Kasumi-1 (cell line): ENCODE results near the gene JMJD8.

ENCODE experiments used
- DNase-seq, 2 experiments: peaks; one replicate each; lab custom pipeline; 2025; lab: John Stamatoyannopoulos, UW

The JMJD8 gene

GRCh38 chr16:689175-689897 lies 5.2 kb upstream of the JMJD8 start:
- no peak for DNase-seq

DNA sequence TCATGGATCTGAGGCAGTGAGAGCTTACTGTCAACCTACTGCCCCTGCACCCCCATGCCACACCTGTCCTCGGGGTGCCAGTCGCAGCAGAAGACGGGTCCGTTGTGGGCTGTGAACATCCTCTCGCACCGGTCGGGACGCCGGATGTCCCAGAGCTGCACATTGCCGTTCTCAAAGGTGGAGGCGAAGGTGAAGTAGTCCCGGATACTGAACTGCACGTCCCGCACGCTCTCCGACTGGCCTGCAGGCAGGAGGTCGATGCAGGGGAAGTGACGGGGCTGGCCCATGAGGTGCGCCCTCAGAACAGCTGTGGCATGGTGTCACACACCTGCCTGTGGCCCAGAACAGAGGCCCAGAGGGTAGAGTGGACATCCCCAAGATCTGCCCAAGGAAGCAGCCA lies 3.4 kb upstream of the JMJD8 start:
- DNase-seq: no peak

- DNase-seq: no peak
Measured at GRCh38 chr16:686459-687260, 2.5 kb upstream of the JMJD8 start.

DNA sequence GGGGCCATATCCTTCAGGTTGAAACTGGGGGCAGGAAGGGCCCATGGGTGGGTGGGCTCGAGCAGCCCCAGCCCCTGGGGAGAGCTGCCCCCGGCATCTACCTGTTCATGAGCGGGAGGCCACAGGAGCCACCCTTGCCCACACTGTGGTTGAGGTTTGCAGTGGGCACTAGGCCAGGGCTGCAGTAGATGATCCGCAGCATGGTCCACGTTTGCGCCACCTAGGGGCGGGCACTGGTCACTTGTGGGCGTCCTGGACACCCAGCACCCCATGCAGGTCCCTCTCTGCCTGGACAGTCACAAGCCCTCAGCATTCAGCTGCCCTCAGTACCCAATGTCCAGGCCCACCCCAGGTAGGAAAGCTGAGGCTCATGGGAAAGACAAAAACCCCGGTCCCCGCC lies 1.8 kb upstream of the JMJD8 start:
- no peak for DNase-seq

DNA sequence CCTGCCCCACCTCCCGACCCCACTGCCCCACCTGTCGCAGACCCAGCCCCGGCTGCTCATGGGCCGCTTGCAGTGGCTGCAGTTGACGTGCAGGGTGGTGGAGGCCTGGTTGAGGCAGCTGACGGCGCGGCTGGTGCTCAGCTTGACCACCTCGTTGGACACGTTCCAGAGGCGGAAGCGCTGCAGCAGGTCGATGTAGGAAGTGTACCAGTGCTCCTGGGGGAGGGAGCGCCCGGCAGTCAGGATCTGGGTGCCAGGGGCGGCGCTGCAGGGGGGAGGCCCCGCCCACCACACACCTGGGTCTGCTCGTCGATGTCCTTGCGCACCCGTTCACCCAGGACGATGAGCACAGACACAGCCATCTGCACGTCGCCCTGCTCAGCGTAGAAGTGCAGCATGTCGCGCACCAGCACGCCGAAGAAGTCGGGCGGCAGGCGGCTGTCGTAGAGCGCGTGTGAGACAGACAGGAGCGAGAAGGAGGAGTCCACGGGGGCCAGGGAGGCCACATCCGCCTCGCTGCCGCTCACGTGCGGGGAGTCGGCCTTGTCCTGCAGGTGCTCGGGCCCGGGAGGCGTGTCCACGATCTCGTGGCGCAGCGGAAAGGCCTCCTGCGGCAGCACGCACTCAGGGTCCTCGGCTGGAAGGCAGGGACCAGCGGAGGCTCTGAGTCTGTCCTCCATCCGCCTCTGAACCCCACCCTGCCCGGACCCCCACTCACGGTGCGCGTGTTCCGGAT lies 995 bp upstream of the JMJD8 start:
- DNase-seq: no peak

- no peak for DNase-seq
Measured at GRCh38 chr16:683396-684070, 601 bp downstream of the JMJD8 start.

DNA sequence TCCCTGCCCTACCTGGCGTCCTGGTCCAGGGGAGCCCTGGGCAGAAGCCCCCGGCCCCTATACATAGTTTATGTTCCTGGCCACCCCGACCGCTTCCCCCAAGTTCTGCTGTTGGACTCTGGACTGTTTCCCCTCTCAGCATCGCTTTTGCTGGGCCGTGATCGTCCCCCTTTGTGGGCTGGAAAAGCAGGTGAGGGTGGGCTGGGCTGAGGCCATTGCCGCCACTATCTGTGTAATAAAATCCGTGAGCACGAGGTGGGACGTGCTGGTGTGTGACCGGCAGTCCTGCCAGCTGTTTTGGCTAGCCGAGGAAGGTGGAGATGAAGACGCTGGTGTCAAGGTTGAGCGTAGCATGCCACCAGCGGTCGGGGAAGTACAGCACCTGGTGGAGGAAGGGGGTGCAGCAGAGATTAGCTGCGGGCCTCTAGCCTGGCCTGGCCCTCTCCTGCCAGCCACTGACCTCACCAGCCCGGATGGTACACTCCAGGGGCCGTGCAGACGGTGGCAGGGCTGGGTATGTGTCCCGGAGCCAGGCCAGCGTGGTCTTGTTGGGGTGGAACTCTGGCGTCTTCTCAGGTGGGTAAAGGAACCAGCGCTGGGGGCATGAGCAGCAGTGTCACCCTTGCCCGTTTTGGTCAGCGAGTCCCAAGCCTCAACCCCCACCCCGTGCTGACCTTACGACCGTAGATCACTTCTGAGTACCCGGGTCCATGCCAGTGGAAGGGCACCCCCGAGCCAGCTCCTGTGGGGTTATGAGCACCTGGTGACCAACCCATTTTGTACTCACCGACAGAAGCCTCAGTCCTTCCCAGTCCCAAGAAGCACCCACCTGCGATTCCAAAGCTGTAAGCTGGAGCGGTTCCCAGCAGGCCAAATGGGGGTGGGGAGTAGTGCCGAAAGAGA lies 1.4 kb downstream of the JMJD8 start:
- DNase-seq: no peak

GRCh38 chr16:681746-682427 lies 2.2 kb downstream of the JMJD8 start:
- no peak for DNase-seq

GRCh38 chr16:680967-681745 lies 3.0 kb downstream of the JMJD8 start:
- DNase-seq: peak in 1 of 2 experiments; percentile 3

- DNase-seq: no peak
Measured at GRCh38 chr16:680625-680945, 3.5 kb downstream of the JMJD8 start.

DNA sequence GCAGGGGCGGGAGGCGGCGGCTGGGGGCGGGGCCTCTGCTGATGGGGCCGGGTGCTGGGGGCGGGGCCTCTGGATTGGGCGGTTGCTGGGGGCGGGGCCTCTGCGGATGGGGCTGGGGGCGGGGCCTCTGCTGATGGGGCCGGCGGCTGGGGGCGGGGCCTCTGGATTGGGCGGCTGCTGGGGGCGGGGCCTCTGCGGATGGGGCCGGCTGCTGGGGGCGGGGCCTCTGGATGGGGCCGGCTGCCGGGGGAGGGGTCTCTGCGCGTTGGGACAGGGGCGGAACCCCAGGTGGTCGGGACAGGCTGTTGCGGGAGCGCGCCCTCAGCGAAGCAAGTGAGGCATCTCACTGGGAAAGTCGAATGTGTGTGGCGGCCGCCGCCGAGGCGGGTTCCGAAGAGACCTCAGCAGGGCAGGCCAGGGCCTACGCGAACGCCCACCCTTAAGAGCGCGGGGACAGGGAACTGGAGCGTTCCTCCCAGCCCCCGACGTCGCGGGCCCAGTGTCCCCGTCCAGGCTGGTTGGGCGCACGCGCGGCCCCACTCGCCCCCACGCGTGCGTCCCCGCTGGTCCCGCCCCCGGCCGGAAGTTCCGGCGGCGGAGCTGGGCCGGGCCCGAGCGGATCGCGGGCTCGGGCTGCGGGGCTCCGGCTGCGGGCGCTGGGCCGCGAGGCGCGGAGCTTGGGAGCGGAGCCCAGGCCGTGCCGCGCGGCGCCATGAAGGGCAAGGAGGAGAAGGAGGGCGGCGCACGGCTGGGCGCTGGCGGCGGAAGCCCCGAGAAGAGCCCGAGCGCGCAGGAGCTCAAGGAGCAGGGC lies 4.1 kb downstream of the JMJD8 start, which contains the start of gene STUB1:
TSS of gene STUB1 (plus strand) at position 597 of the 811 bp plus-strand sequence. CDS start at position 713, 116 bp downstream.
- DNase-seq: peak; percentile 45 to 56

DNA sequence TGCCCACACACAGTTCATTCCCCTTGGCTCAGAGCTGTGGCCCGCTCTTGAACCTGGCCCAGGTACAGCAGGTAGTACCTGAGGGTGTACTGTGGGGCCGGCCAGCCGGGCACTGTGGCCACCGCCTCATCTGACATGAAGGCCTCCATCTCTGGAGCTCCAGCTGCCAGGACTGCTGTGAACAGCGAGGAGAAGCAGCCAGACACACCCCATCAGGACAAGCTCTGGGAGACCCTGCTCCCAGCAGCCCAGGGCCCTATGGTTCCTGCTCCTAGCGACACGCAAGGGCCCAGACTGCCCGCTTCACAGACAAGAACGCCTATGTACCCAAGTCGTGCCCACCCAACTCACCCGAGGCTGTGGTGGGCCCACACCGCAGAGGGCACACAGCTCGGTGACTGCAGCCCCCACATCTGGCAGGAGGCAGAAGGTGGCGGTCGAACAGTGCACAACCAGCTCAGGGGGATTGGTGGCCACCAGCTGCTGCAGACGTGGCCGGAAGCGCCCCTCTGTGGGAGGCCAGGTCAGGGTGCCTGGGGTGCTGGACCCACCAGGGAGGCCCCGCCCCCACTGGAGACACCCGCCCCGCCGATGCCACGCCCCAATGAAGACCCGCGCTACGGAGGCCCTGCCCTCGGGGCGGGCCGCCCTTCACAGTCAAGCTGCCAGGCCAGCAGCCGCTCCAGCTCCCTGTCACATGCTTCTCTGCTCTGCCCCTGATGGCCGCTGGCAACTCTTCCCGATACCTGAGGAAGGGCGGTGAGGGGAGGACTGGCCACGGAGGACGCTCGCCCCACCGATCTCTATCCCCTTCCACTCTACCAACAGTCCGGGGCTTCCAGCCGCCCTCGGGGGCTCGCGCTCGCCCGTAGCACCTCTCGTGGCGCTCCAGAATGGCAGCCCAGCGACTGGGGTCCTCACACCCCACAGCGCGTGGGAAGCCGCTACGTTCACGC lies 5.0 kb downstream of the JMJD8 start:
- peak; percentile 26 to 28 for DNase-seq

GRCh38 chr16:678209-678857 lies 5.8 kb downstream of the JMJD8 start:
- no peak for DNase-seq

- DNase-seq: no peak
Measured at GRCh38 chr16:677316-678190, 6.6 kb downstream of the JMJD8 start.

DNA sequence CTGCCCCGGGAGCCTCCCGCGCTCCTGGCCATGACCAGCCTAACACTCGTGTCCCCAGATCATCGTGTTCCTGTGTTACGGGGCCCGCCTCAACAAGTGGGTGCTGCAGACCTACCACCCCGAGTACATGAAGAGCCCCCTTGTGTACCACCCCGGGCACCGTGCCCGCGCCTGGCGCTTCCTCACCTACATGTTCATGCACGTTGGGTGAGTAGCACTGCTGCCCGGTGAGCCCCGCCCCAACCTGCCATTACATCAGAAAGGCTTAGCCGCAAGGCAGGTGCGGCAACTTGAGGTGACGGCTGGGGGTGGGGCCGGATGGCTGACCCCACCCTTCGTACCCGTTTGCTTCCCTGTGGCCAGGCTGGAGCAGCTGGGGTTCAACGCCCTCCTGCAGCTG lies 7.2 kb downstream of the JMJD8 start:
- no peak for DNase-seq

- DNase-seq: no peak
Measured at GRCh38 chr16:676565-676902, 7.6 kb downstream of the JMJD8 start.
